ENCODE data around the gene EIF4E2.
A peak's percentile ranks its signal among the peaks of the same experiment; 100 is the strongest.

EIF4E2 gene

GRCh38 chr2:232550354-232551249 is at the start of gene EIF4E2, which contains the start of gene TIGD1:
Gene EIF4E2, plus strand, starts transcription at chr2:232550689. Its CDS starts 36 bp downstream, at chr2:232550725.
Gene TIGD1, minus strand, starts transcription at chr2:232550557. Its CDS starts 675 bp downstream, at chr2:232549882.
- Mint-ChIP-seq H3K27ac (peak within 1 kb of the TSS; percentile 99), H3K9me3 (peaks cover 5% of the 10 kb centered on the region), H3K36me3 (ENCODE audit: low read depth) (peaks cover 53% of the 10 kb centered on the region)

GRCh38 chr2:232501331-232501771 is 49.1 kb upstream of the EIF4E2 start:
- peaks cover 23% of the 10 kb centered on the region for H3K27me3 Mint-ChIP-seq
- no peak overlapping the region for H3K27ac Mint-ChIP-seq

More at GRCh38 chr2:232550354-232551249, at the start of gene EIF4E2, which contains the start of gene TIGD1:
- no peaks in the 10 kb centered on the region for H3K27me3 Mint-ChIP-seq
- H3K4me1 Mint-ChIP-seq (ENCODE audit: low read depth) = peaks cover 69% of the 10 kb centered on the region
- H3K4me3 Mint-ChIP-seq = peak within 1 kb of the TSS; percentile 98

GRCh38 chr2:232501794-232502390 is 48.6 kb upstream of the EIF4E2 start:
- H3K9me3 Mint-ChIP-seq = no peaks in the 10 kb centered on the region
- H3K27me3 Mint-ChIP-seq = peaks cover 23% of the 10 kb centered on the region
- no peak overlapping the region for H3K4me3 Mint-ChIP-seq
- H3K27ac Mint-ChIP-seq = no peak overlapping the region
- H3K36me3 Mint-ChIP-seq (ENCODE audit: low read depth) = no peaks in the 10 kb centered on the region
- peaks cover 14% of the 10 kb centered on the region for H3K4me1 Mint-ChIP-seq (ENCODE audit: low read depth)

More at GRCh38 chr2:232501331-232501771, 49.1 kb upstream of the EIF4E2 start:
- peaks cover 14% of the 10 kb centered on the region for H3K4me1 Mint-ChIP-seq (ENCODE audit: low read depth)
- H3K9me3 Mint-ChIP-seq = no peaks in the 10 kb centered on the region
- no peaks in the 10 kb centered on the region for H3K36me3 Mint-ChIP-seq (ENCODE audit: low read depth)
- no peak overlapping the region for H3K4me3 Mint-ChIP-seq

GRCh38 chr2:232502511-232502910 is 48.0 kb upstream of the EIF4E2 start:
- Mint-ChIP-seq H3K9me3 (no peaks in the 10 kb centered on the region), H3K4me1 (ENCODE audit: low read depth) (peaks cover 14% of the 10 kb centered on the region), H3K27ac (no peak overlapping the region), H3K27me3 (peaks cover 23% of the 10 kb centered on the region), H3K4me3 (peak overlapping the region; percentile 54), H3K36me3 (ENCODE audit: low read depth) (no peaks in the 10 kb centered on the region)

GRCh38 chr2:232502911-232503808 is 47.3 kb upstream of the EIF4E2 start:
- H3K27ac Mint-ChIP-seq = no peak overlapping the region
- H3K9me3 Mint-ChIP-seq = no peaks in the 10 kb centered on the region
- H3K4me1 Mint-ChIP-seq (ENCODE audit: low read depth) = peaks cover 14% of the 10 kb centered on the region
- peak overlapping the region; percentile 48 for H3K4me3 Mint-ChIP-seq
- peaks cover 23% of the 10 kb centered on the region for H3K27me3 Mint-ChIP-seq
- no peaks in the 10 kb centered on the region for H3K36me3 Mint-ChIP-seq (ENCODE audit: low read depth)

GRCh38 chr2:232503809-232504323 is 46.6 kb upstream of the EIF4E2 start:
- Mint-ChIP-seq H3K4me1 (ENCODE audit: low read depth) (peaks cover 14% of the 10 kb centered on the region), H3K9me3 (no peaks in the 10 kb centered on the region), H3K27ac (no peak overlapping the region), H3K36me3 (ENCODE audit: low read depth) (no peaks in the 10 kb centered on the region), H3K4me3 (peak overlapping the region; percentile 7), H3K27me3 (peaks cover 19% of the 10 kb centered on the region)

GRCh38 chr2:232504438-232504837 is 46.1 kb upstream of the EIF4E2 start:
- Mint-ChIP-seq H3K36me3 (ENCODE audit: low read depth) (no peaks in the 10 kb centered on the region), H3K27ac (no peak overlapping the region), H3K4me1 (ENCODE audit: low read depth) (peaks cover 14% of the 10 kb centered on the region), H3K27me3 (peaks cover 19% of the 10 kb centered on the region), H3K9me3 (no peaks in the 10 kb centered on the region), H3K4me3 (no peak overlapping the region)

GRCh38 chr2:232505856-232506255 is 44.6 kb upstream of the EIF4E2 start:
- Mint-ChIP-seq H3K9me3 (no peaks in the 10 kb centered on the region), H3K27me3 (peaks cover 22% of the 10 kb centered on the region), H3K36me3 (ENCODE audit: low read depth) (no peaks in the 10 kb centered on the region), H3K4me3 (no peak overlapping the region), H3K27ac (no peak overlapping the region), H3K4me1 (ENCODE audit: low read depth) (peaks cover 14% of the 10 kb centered on the region)

GRCh38 chr2:232506709-232507108 is 43.8 kb upstream of the EIF4E2 start:
- H3K27me3 Mint-ChIP-seq = peaks cover 19% of the 10 kb centered on the region
- no peak overlapping the region for H3K27ac Mint-ChIP-seq
- no peaks in the 10 kb centered on the region for H3K36me3 Mint-ChIP-seq (ENCODE audit: low read depth)
- H3K9me3 Mint-ChIP-seq = no peaks in the 10 kb centered on the region
- H3K4me1 Mint-ChIP-seq (ENCODE audit: low read depth) = peaks cover 14% of the 10 kb centered on the region
- no peak overlapping the region for H3K4me3 Mint-ChIP-seq

GRCh38 chr2:232508251-232508650 is 42.2 kb upstream of the EIF4E2 start:
- Mint-ChIP-seq H3K4me1 (ENCODE audit: low read depth) (peaks cover 10% of the 10 kb centered on the region), H3K36me3 (ENCODE audit: low read depth) (no peaks in the 10 kb centered on the region), H3K27me3 (peaks cover 19% of the 10 kb centered on the region), H3K4me3 (no peak overlapping the region), H3K27ac (no peak overlapping the region), H3K9me3 (no peaks in the 10 kb centered on the region)

GRCh38 chr2:232511336-232511890 is 39.1 kb upstream of the EIF4E2 start:
- Mint-ChIP-seq H3K9me3 (no peaks in the 10 kb centered on the region), H3K36me3 (ENCODE audit: low read depth) (no peaks in the 10 kb centered on the region), H3K27me3 (peaks cover 4% of the 10 kb centered on the region), H3K27ac (no peak overlapping the region), H3K4me3 (no peak overlapping the region), H3K4me1 (ENCODE audit: low read depth) (no peaks in the 10 kb centered on the region)

GRCh38 chr2:232512602-232513001 is 37.9 kb upstream of the EIF4E2 start:
- H3K27me3 Mint-ChIP-seq = peaks cover 7% of the 10 kb centered on the region
- H3K36me3 Mint-ChIP-seq (ENCODE audit: low read depth) = no peaks in the 10 kb centered on the region
- no peaks in the 10 kb centered on the region for H3K9me3 Mint-ChIP-seq
- no peak overlapping the region for H3K27ac Mint-ChIP-seq
- H3K4me3 Mint-ChIP-seq = no peak overlapping the region
- H3K4me1 Mint-ChIP-seq (ENCODE audit: low read depth) = no peaks in the 10 kb centered on the region

- H3K36me3 Mint-ChIP-seq (ENCODE audit: low read depth) = no peaks in the 10 kb centered on the region
- H3K27me3 Mint-ChIP-seq = peaks cover 7% of the 10 kb centered on the region
- H3K4me3 Mint-ChIP-seq = no peak overlapping the region
- H3K9me3 Mint-ChIP-seq = no peaks in the 10 kb centered on the region
- no peaks in the 10 kb centered on the region for H3K4me1 Mint-ChIP-seq (ENCODE audit: low read depth)
- no peak overlapping the region for H3K27ac Mint-ChIP-seq
Measured at GRCh38 chr2:232513353-232513752, 37.1 kb upstream of the EIF4E2 start.

- no peak overlapping the region for H3K27ac Mint-ChIP-seq
- H3K4me1 Mint-ChIP-seq (ENCODE audit: low read depth) = no peaks in the 10 kb centered on the region
- peaks cover 14% of the 10 kb centered on the region for H3K27me3 Mint-ChIP-seq
- no peaks in the 10 kb centered on the region for H3K36me3 Mint-ChIP-seq (ENCODE audit: low read depth)
- no peak overlapping the region for H3K4me3 Mint-ChIP-seq
- H3K9me3 Mint-ChIP-seq = no peaks in the 10 kb centered on the region
Measured at GRCh38 chr2:232515639-232516038, 34.9 kb upstream of the EIF4E2 start.

Measured in stimulated activated naive CD8-positive, alpha-beta T cell treated with anti-CD3 and anti-CD28 coated beads, Interleukin-15, Interleukin-2, amounts not matched to agents 100 ng/mL and 50 ng/mL, for 24 hours (primary cell).